Measurements from ENCODE around the gene PDIA4.

Gene PDIA4

GRCh38 chr7:149003018-149003417, 25.3 kb downstream of the PDIA4 start:
- H3K9me2 ChIP-seq (ENCODE audit: low read depth, low read length), result no peaks in the 10 kb centered on the region
- no peak overlapping the region for H3K9ac ChIP-seq (ENCODE audit: low read length)
- H2AFZ ChIP-seq (ENCODE audit: low read length), result no peak overlapping the region
- TF ChIP-seq, protein P1, sequence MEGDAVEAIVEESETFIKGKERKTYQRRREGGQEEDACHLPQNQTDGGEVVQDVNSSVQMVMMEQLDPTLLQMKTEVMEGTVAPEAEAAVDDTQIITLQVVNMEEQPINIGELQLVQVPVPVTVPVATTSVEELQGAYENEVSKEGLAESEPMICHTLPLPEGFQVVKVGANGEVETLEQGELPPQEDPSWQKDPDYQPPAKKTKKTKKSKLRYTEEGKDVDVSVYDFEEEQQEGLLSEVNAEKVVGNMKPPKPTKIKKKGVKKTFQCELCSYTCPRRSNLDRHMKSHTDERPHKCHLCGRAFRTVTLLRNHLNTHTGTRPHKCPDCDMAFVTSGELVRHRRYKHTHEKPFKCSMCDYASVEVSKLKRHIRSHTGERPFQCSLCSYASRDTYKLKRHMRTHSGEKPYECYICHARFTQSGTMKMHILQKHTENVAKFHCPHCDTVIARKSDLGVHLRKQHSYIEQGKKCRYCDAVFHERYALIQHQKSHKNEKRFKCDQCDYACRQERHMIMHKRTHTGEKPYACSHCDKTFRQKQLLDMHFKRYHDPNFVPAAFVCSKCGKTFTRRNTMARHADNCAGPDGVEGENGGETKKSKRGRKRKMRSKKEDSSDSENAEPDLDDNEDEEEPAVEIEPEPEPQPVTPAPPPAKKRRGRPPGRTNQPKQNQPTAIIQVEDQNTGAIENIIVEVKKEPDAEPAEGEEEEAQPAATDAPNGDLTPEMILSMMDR (IDR thresholded peaks at IDR 0.05; ENCODE audit: low read length), result no peak
- no peak for TF ChIP-seq EZH2 (IDR thresholded peaks at IDR 0.05; ENCODE audit: borderline replicate concordance, low read length)
- no peaks in the 10 kb centered on the region for H4K20me1 ChIP-seq (ENCODE audit: insufficient read depth, low read length)
- no peak overlapping the region for H3K4me2 ChIP-seq (ENCODE audit: low read length)
- no peaks in the 10 kb centered on the region for H3F3A ChIP-seq (ENCODE audit: insufficient read depth, low read length)
- H3K27me3 ChIP-seq (ENCODE audit: insufficient read depth, low read length), result no peaks in the 10 kb centered on the region
- no peaks in the 10 kb centered on the region for H3K79me2 ChIP-seq (ENCODE audit: insufficient read depth, low read length)
- H3K27ac ChIP-seq (ENCODE audit: low read depth, low read length, poor library complexity, severe bottlenecking), result no peak overlapping the region
- H3K9me3 ChIP-seq (ENCODE audit: low read length), result no peaks in the 10 kb centered on the region
- no peak overlapping the region for H3K4me3 ChIP-seq (ENCODE audit: low read depth, low read length, poor library complexity, severe bottlenecking)
- H3K36me3 ChIP-seq (ENCODE audit: insufficient read depth, low read length), result peaks cover 74% of the 10 kb centered on the region
- no peaks in the 10 kb centered on the region for H3K4me1 ChIP-seq (ENCODE audit: insufficient read depth, low read length, severe bottlenecking)

DNA sequence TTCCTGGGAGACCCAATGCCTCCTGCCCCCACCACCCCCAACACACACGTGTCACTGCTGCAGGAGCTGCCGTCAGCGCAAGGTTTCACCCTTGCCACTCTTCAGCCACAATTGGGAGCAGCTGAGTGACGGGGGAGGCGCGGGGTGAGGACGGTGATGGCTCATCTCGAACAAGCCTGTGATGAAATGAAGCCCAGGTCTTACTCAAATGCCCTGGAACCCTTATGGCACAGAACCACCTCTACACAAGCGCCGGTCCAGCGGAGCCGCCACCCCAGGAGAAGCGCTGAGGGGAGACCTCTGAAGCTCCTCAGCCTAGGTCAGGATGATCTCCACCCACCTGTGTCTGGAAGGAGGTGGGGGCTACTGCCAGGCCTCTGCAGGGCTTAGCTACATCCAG, 25.7 kb downstream of the PDIA4 start:
- H3K79me2 ChIP-seq (ENCODE audit: insufficient read depth, low read length), result no peaks in the 10 kb centered on the region
- TF ChIP-seq, protein P1 (IDR thresholded peaks at IDR 0.05; ENCODE audit: low read length), result no peak
- no peak for TF ChIP-seq EZH2 (IDR thresholded peaks at IDR 0.05; ENCODE audit: borderline replicate concordance, low read length)
- H3F3A ChIP-seq (ENCODE audit: insufficient read depth, low read length), result no peaks in the 10 kb centered on the region
- H4K20me1 ChIP-seq (ENCODE audit: insufficient read depth, low read length), result no peaks in the 10 kb centered on the region
- H2AFZ ChIP-seq (ENCODE audit: low read length), result no peak overlapping the region
- H3K9ac ChIP-seq (ENCODE audit: low read length), result no peak overlapping the region
- no peak overlapping the region for H3K4me2 ChIP-seq (ENCODE audit: low read length)
- H3K27me3 ChIP-seq (ENCODE audit: insufficient read depth, low read length), result no peaks in the 10 kb centered on the region
- no peaks in the 10 kb centered on the region for H3K9me3 ChIP-seq (ENCODE audit: low read length)
- H3K27ac ChIP-seq (ENCODE audit: low read depth, low read length, poor library complexity, severe bottlenecking), result no peak overlapping the region
- H3K9me2 ChIP-seq (ENCODE audit: low read depth, low read length), result no peaks in the 10 kb centered on the region
- H3K4me3 ChIP-seq (ENCODE audit: low read depth, low read length, poor library complexity, severe bottlenecking), result no peak overlapping the region
- H3K36me3 ChIP-seq (ENCODE audit: insufficient read depth, low read length), result peaks cover 70% of the 10 kb centered on the region
- H3K4me1 ChIP-seq (ENCODE audit: insufficient read depth, low read length, severe bottlenecking), result no peaks in the 10 kb centered on the region

DNA sequence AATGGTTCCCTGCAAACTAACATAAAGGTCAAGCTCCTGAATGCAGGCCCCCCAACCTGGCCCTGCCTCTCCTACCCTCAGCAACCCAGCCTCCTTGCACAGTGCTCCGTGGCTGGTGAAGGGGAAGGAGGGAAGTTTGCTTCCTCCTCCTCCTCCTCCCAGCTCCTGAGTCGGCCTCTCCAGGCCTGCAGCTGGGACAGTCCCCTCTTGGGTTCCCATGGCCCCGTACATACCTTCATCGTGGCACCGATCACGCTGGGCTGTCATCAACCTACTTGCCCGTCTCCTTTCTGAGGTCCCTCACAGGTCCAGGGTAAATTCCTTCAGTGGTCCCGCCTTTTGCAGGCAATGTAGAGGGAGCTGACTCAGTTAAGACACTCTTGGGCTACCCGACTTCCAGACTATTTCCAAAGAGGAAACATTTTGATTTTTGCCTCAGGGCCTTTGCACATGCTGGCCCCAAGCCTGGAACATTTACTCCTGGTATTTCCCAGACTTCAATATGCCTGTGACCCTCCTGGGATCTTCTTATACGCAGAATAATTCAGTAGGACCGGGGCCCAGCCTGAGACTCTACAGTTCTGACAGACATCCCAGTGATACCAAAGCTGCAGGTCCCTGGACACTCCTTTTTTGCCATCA, 26.8 kb downstream of the PDIA4 start:
- Histone ChIP-seq H3K36me3 (ENCODE audit: insufficient read depth, low read length) (peaks cover 60% of the 10 kb centered on the region), H3K27ac (ENCODE audit: low read depth, low read length, poor library complexity, severe bottlenecking) (no peak overlapping the region), H3K9ac (ENCODE audit: low read length) (no peak overlapping the region), H3K4me1 (ENCODE audit: insufficient read depth, low read length, severe bottlenecking) (no peaks in the 10 kb centered on the region), H3K79me2 (ENCODE audit: insufficient read depth, low read length) (no peaks in the 10 kb centered on the region), H4K20me1 (ENCODE audit: insufficient read depth, low read length) (no peaks in the 10 kb centered on the region), H3K9me3 (ENCODE audit: low read length) (no peaks in the 10 kb centered on the region), H3K27me3 (ENCODE audit: insufficient read depth, low read length) (no peaks in the 10 kb centered on the region), H3K9me2 (ENCODE audit: low read depth, low read length) (no peaks in the 10 kb centered on the region), H3K4me2 (ENCODE audit: low read length) (no peak overlapping the region), H3F3A (ENCODE audit: insufficient read depth, low read length) (no peaks in the 10 kb centered on the region), H3K4me3 (ENCODE audit: low read depth, low read length, poor library complexity, severe bottlenecking) (no peak overlapping the region), H2AFZ (ENCODE audit: low read length) (no peak overlapping the region)
- TF ChIP-seq, protein P1 (IDR thresholded peaks at IDR 0.05; ENCODE audit: low read length), result no peak
- TF ChIP-seq EZH2 (IDR thresholded peaks at IDR 0.05; ENCODE audit: borderline replicate concordance, low read length), result no peak

Data from OCI-LY1 (cell line).